Brain microvascular endothelial cell (primary cell): ENCODE measurements around the gene CNTLN.
"Not testable (repeated sequence)": the region's sequence is repeated elsewhere in the genome, so short reads cannot be mapped to it uniquely, and the experiment has no call there.

ENCODE experiments used
- DNase-seq: peaks from one replicate; pipeline ENCODE4 v3.0.0-alpha.2; 2020
- H3K27ac ChIP-seq: fragments of 250-450 bp; sonication (Bioruptor Pico); 2 replicates; pipeline ENCODE4 v1.5.1; 2020; ENCODE audit warnings: mild to moderate bottlenecking, moderate library complexity
- H3K27me3 ChIP-seq: fragments of 250-450 bp; sonication (Bioruptor Pico); replicated peaks from 2 replicates; pipeline ENCODE4 v1.5.1; 2020; ENCODE audit warnings: mild to moderate bottlenecking
- H3K36me3 ChIP-seq: fragments of 250-450 bp; sonication (Bioruptor Pico); replicated peaks from 2 replicates; pipeline ENCODE4 v1.5.1; 2020; ENCODE audit warnings: mild to moderate bottlenecking
- H3K4me3 ChIP-seq: 2 replicates; pipeline ENCODE4 v1.5.1; 2011; ENCODE audit warnings: low read depth, mild to moderate bottlenecking, control low read depth, low read length, moderate library complexity
- CTCF ChIP-seq: IDR thresholded peaks from 2 replicates; pipeline ENCODE4 v1.5.1; 2011; ENCODE audit warnings: low read depth, mild to moderate bottlenecking, moderate library complexity, low read length, control low read depth, inconsistent platforms; ENCODE audit errors: missing control alignments
- in situ Hi-C: cut with HindIII; loops from 2 replicates; pipeline ENCODE4 v1.10.0; 2017; ENCODE audit warnings: low sequenced_read_pairs, low pct_ligation_motif_present

The CNTLN gene

GRCh38 chr9:17251100-17251499 is 116.3 kb downstream of the CNTLN start:
- no peak overlapping the region for H3K4me3 ChIP-seq
- in situ Hi-C loops: no loop called here
- no peak for DNase-seq
- no peaks in the 10 kb centered on the region for H3K27me3 ChIP-seq
- no peak overlapping the region for H3K27ac ChIP-seq
- TF ChIP-seq CTCF: no peak
- H3K36me3 ChIP-seq: no peaks in the 10 kb centered on the region

DNA sequence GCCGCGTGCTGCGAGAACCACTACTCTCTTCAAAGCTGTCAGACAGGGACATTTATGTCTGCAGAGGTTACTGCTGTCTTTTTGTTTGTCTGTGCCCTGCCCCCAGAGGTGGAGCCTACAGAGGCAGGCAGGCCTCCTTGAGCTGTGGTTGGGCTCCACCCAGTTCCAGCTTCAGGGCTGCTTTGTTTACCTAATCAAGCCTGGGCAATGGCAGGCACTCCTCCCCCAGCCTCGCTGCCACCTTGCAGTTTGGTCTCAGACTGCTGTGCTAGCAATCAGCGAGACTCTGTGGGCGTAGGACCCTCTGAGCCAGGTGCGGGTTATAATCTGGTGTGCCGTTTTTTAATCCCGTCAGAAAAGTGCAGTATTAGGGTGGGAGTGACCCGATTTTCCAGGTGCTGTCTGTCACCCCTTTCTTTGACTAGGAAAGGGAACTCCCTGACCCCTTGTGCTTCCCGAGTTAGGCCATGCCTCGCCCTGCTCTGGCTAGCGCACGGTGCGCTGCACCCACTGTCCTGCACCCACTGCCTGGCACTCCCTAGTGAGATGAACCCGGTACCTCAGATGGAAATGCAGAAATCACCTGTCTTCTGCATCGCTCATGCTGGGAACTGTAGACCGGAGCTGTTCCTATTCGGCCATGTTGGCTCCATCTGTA is 133.8 kb downstream of the CNTLN start:
- DNase-seq, H3K27me3 ChIP-seq: not testable (repeated sequence)

DNA sequence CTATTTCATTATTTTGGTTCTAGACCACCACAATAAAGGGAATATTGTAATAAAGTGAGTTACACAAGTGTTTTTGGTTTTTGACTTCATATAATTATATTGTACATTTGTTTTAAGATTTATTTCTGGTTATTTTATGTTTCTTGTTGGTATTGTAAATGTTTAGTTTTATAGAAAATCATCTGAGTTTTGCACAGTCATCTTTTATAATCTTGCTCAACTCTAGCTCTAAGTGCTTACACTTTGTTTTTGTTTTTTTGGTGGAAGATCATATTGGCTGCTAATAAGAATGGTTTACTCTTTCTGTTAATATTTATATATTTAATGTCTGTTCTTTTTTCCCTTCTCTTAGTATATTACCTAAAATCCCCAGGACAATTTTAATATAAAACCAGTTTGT is 135.0 kb downstream of the CNTLN start:
- no peak for DNase-seq
- no peaks in the 10 kb centered on the region for H3K27me3 ChIP-seq
- in situ Hi-C loops: no loop called here
- H3K4me3 ChIP-seq: no peak overlapping the region
- no peak overlapping the region for H3K27ac ChIP-seq
- no peak for TF ChIP-seq CTCF
- no peaks in the 10 kb centered on the region for H3K36me3 ChIP-seq

More for the DNA sequence above, 133.8 kb downstream of the CNTLN start:
- in situ Hi-C loops, H3K4me3 ChIP-seq, H3K36me3 ChIP-seq, H3K27ac ChIP-seq: not testable (repeated sequence)

DNA sequence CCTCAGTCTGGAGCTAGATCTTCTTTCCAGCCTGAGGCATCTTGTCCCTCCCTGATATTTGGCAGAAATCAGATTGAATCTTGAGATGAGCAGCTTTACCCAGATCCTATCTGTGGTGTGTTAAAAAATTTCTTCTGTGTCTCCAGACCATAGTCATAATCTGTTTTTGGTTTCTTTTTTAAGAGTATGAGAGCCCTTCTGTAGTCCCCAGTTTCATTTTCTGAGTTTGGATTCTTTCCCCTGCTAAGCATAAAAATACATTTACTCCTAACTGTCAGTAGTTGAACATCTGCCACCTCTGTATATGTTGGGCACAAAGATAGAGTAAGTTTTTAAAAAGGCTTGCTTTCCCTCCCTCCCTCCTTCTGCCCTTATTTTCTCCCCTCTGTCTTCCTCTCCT is 137.7 kb downstream of the CNTLN start:
- DNase-seq: no peak
- in situ Hi-C loops: no loop called here
- no peak overlapping the region for H3K27ac ChIP-seq
- no peaks in the 10 kb centered on the region for H3K27me3 ChIP-seq
- H3K4me3 ChIP-seq: no peak overlapping the region
- no peaks in the 10 kb centered on the region for H3K36me3 ChIP-seq
- no peak for TF ChIP-seq CTCF

GRCh38 chr9:17280350-17281012 is 145.6 kb downstream of the CNTLN start:
- in situ Hi-C loops: no loop called here
- peak; percentile 10 for DNase-seq
- Histone ChIP-seq H3K27me3 (no peaks in the 10 kb centered on the region), H3K27ac (no peak overlapping the region), H3K36me3 (no peaks in the 10 kb centered on the region), H3K4me3 (no peak overlapping the region)
- TF ChIP-seq CTCF: no peak

DNA sequence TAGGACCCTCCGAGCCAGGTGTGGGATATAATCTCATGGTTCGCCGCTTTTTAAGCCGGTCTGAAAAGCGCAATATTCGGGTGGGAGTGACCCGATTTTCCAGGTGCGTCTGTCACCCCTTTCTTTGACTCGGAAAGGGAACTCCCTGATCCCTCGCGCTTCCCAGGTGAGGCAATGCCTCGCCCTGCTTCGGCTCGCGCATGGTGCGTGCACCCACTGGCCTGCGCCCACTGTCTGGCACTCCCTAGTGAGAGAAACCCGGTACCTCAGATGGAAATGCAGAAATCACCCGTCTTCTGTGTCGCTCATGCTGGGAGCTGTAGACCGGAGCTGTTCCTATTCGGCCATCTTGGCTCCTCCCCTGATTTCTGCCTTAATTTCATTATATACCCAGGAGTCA is 155.8 kb downstream of the CNTLN start:
- DNase-seq, H3K36me3 ChIP-seq, H3K27me3 ChIP-seq, H3K4me3 ChIP-seq, H3K27ac ChIP-seq, in situ Hi-C loops: not testable (repeated sequence)

GRCh38 chr9:17291766-17292165 is 156.9 kb downstream of the CNTLN start:
- H3K27ac ChIP-seq: no peak overlapping the region
- no peaks in the 10 kb centered on the region for H3K27me3 ChIP-seq
- no peak overlapping the region for H3K4me3 ChIP-seq
- DNase-seq: peak; percentile 67
- in situ Hi-C loops: no loop called here
- no peaks in the 10 kb centered on the region for H3K36me3 ChIP-seq
- no peak for TF ChIP-seq CTCF
